Endodermal cell (in vitro differentiated cells): ENCODE measurements around the gene ABTB2. TPM values are rescaled to one million over a fixed set of nuclear protein-coding genes. Genes with fewer than 3 reads are reported as not detected.

Experiments used
- DNase-seq: peaks from one replicate; pipeline ENCODE4 v3.0.0-alpha.2; 2017
- H3K27ac ChIP-seq: 2 replicates; pipeline ENCODE4 v1.5.1; 2013; ENCODE audit warnings: mild to moderate bottlenecking, low read depth, low read length, moderate library complexity
- H3K27me3 ChIP-seq: 2 replicates; pipeline ENCODE4 v1.6.1; 2013; ENCODE audit warnings: mild to moderate bottlenecking, low read length, moderate library complexity; ENCODE audit not compliant: insufficient read depth, control insufficient read depth, poor library complexity, severe bottlenecking
- H3K36me3 ChIP-seq: 2 replicates; pipeline ENCODE4 v1.7.0; 2013; ENCODE audit warnings: mild to moderate bottlenecking, low read length, moderate library complexity; ENCODE audit not compliant: control insufficient read depth, insufficient read depth
- H3K4me1 ChIP-seq: one replicate; pipeline ENCODE4 v1.7.0; 2013; ENCODE audit warnings: low read length; ENCODE audit not compliant: control insufficient read depth, insufficient read depth
- H3K4me3 ChIP-seq: 2 replicates; pipeline ENCODE4 v1.5.1; 2013; ENCODE audit warnings: mild to moderate bottlenecking, low read length, moderate library complexity
- H3K9ac ChIP-seq: 2 replicates; pipeline ENCODE4 v1.6.1; 2013; ENCODE audit warnings: mild to moderate bottlenecking, low read length, moderate library complexity; ENCODE audit not compliant: poor library complexity, severe bottlenecking; ENCODE audit errors: extremely low read depth
- H3K9me3 ChIP-seq: 2 replicates; pipeline ENCODE4 v1.6.1; 2013; ENCODE audit warnings: mild to moderate bottlenecking, low read length, moderate library complexity; ENCODE audit not compliant: control insufficient read depth
- H3K27ac Mint-ChIP-seq: 2 replicates; pipeline ENCODE4 v1.8.0; 2020; ENCODE audit warnings: mixed read lengths
- H3K27me3 Mint-ChIP-seq: 2 replicates; pipeline ENCODE4 v1.8.0; 2021; ENCODE audit warnings: mild to moderate bottlenecking, mixed read lengths; ENCODE audit not compliant: insufficient read depth
- H3K36me3 Mint-ChIP-seq: 2 replicates; pipeline ENCODE4 v1.8.0; 2020; ENCODE audit warnings: low read depth, mixed read lengths
- H3K4me1 Mint-ChIP-seq: 2 replicates; pipeline ENCODE4 v1.8.0; 2020; ENCODE audit warnings: mixed read lengths
- H3K4me3 Mint-ChIP-seq: 2 replicates; pipeline ENCODE4 v1.8.0; 2020; ENCODE audit warnings: mild to moderate bottlenecking, moderate library complexity, mixed read lengths
- H3K9me3 Mint-ChIP-seq: 2 replicates; pipeline ENCODE4 v1.8.0; 2020; ENCODE audit warnings: mild to moderate bottlenecking, mixed read lengths
- WGBS, 2 experiments: methylation state at CpG; one replicate each; pipeline versions ENCODE4 v1.1.5 to v1.1.7; 2013; ENCODE audit warnings: missing lambda C conversion rate in 2 of 2, mixed read lengths in 1 of 2; ENCODE audit not compliant: insufficient coverage in 1 of 2, insufficient read length in 1 of 2; 5-methylcytosine and 5-hydroxymethylcytosine counted together
- total RNA-seq, 2 donors: library from RNA; stranded (reverse); fragmentation: NEBNext Ultra II Directional in 1 of 2; extraction: Animal tissue kit (Norgen Biotek cat#: 25700) in 1 of 2; gene quantifications; 2 replicates in 1 of 2; 3 replicates in 1 of 2; pipeline ENCODE4 v1.2.1, GENCODE V29; 2021
- TF ChIP-seq, protein P1 (sequence below): fragments of 200-600 bp; sonication (generic); conservative IDR thresholded peaks from 2 replicates; pipeline ENCODE4 v1.5.0; 2021; ENCODE audit warnings: antibody characterized with exemption, mild to moderate bottlenecking

Gene ABTB2
- total RNA-seq, 2 donors from 2014 or later = 2.9 to 5.2 TPM

DNA sequence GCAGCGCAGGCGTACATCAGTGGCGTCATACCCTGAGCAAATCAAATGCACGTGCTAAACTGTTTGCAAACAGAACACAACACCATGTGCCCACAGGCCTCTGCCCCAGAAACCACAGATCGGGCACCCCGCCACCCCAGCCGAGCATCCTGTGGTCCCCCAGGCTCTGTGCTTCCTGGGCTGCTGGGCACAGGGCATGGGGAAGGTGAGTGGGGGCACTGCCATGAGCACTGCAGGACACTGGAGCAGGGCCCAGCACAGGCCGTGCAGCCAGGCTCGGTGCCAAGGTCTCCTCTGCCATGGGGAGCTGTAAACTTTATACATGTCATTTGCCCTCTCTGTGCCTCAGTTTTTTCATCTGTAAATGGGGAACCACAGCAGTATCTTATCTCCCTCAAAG lies 189.8 kb downstream of the ABTB2 start:
- H3K27ac Mint-ChIP-seq = no peak overlapping the region
- H3K4me3 Mint-ChIP-seq = no peak overlapping the region
- Histone ChIP-seq H3K9me3 (no peaks in the 10 kb centered on the region), H3K27me3 (no peaks in the 10 kb centered on the region), H3K9ac (no peak overlapping the region), H3K4me3 (no peak overlapping the region), H3K27ac (no peak overlapping the region), H3K4me1 (no peaks in the 10 kb centered on the region), H3K36me3 (peaks cover 44% of the 10 kb centered on the region)
- TF ChIP-seq, protein P1, sequence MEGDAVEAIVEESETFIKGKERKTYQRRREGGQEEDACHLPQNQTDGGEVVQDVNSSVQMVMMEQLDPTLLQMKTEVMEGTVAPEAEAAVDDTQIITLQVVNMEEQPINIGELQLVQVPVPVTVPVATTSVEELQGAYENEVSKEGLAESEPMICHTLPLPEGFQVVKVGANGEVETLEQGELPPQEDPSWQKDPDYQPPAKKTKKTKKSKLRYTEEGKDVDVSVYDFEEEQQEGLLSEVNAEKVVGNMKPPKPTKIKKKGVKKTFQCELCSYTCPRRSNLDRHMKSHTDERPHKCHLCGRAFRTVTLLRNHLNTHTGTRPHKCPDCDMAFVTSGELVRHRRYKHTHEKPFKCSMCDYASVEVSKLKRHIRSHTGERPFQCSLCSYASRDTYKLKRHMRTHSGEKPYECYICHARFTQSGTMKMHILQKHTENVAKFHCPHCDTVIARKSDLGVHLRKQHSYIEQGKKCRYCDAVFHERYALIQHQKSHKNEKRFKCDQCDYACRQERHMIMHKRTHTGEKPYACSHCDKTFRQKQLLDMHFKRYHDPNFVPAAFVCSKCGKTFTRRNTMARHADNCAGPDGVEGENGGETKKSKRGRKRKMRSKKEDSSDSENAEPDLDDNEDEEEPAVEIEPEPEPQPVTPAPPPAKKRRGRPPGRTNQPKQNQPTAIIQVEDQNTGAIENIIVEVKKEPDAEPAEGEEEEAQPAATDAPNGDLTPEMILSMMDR = no peak
- no peaks in the 10 kb centered on the region for H3K9me3 Mint-ChIP-seq
- H3K27me3 Mint-ChIP-seq = peaks cover 3% of the 10 kb centered on the region
- 96 to 97% methylated on average over 7 to 9 of the region's 9 CpGs for WGBS, 2 experiments
- no peaks in the 10 kb centered on the region for H3K4me1 Mint-ChIP-seq
- no peak for DNase-seq
- peaks cover 13% of the 10 kb centered on the region for H3K36me3 Mint-ChIP-seq

DNA sequence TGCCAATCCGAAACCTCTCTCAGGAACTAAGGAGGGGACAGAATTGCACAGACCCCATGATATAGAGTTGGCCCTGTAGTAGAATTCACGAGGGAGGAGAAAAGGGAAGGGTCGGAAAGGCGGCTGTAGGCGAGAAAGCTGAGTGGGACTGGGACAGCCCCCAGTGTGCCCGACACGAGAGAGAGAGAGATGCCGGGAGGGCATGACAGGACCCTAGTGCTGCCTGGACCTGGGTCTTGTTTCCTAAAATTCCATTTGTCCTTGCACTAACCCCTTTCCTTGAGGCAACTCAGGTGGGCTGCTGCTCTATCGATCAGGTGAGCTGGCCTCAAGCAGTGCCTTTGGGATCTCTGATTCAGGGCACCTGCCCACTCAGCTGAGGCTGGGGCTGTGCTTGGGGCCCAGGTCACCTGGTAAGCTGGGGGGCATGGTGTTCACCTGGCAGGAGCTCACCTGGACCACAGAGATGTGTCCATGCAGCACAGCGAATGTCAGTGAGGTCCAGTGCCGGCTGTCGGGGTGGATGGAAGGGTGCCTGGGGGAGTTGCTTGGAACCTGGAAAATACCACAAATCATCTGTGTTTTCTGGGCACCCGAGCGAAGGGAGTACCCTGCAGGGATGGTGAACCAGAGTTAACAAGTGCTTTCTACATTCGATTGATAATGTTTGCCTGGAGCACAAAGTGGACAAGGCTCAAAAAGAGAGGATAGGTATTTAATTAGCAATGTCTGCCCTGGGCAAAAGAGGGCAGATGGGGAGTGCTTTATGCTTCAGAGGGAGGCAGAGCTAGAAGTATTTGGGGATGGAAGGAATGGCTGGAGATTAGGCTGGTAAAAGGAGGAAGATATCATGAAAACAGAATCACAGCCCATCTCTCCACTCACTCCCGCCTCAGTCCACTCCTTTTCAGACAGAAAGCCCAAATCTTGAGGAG lies 190.7 kb downstream of the ABTB2 start:
- WGBS, 2 experiments = 93 to 96% methylated on average over 12 to 16 of the region's 16 CpGs
- no peak overlapping the region for H3K27ac ChIP-seq
- Mint-ChIP-seq H3K36me3 (peaks cover 13% of the 10 kb centered on the region), H3K4me3 (no peak overlapping the region), H3K27ac (no peak overlapping the region), H3K27me3 (no peaks in the 10 kb centered on the region), H3K4me1 (no peaks in the 10 kb centered on the region), H3K9me3 (no peaks in the 10 kb centered on the region)
- no peak overlapping the region for H3K4me3 ChIP-seq
- TF ChIP-seq, protein P1 = no peak
- no peak overlapping the region for H3K9ac ChIP-seq
- H3K36me3 ChIP-seq = peaks cover 42% of the 10 kb centered on the region
- no peaks in the 10 kb centered on the region for H3K27me3 ChIP-seq
- no peak for DNase-seq
- no peaks in the 10 kb centered on the region for H3K4me1 ChIP-seq
- no peaks in the 10 kb centered on the region for H3K9me3 ChIP-seq

DNA sequence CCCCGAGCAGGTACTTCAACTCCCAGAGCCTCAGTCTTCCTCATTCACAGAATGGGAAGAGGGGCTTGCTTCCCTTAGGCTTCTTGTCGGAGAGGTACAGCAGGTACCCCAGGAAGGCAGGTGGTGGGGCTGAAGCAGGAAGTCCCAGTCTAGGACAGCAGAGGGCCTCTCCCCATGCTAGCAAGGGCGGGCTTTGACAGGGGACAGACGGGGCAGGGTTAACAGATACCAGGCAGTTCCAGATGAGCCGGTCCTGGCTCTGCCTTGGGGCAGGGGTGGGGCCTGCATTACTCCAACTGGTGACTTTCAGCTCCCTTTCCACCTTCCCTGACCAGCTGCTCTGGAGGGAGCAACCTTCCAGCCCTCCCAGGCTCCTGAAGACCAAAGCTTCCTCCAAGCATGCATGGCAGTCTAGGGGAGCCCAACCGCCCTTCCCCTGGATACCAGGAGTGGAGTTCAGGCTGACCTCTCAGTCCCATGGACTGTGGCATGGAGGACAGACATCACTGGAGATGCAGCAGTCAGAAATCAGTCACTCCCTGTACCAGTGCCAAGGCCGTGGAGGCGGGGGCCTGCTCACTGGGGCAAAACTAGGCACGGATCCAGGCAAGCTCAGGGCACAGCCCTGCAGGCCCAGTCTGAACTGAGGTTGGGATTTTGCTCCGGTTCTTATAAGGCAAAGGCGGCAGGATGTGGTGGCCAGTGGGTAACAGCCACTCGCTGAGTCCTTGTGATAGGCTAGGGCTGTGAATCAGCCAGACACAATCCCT lies 191.8 kb downstream of the ABTB2 start:
- no peak overlapping the region for H3K4me3 Mint-ChIP-seq
- Histone ChIP-seq H3K9ac (no peak overlapping the region), H3K27ac (no peak overlapping the region), H3K36me3 (peaks cover 36% of the 10 kb centered on the region), H3K27me3 (no peaks in the 10 kb centered on the region), H3K9me3 (no peaks in the 10 kb centered on the region), H3K4me3 (no peak overlapping the region), H3K4me1 (no peaks in the 10 kb centered on the region)
- peak; percentile 62 for DNase-seq
- WGBS, 2 experiments = 90% methylated on average over 9 to 12 of the region's 12 CpGs
- no peak overlapping the region for H3K27ac Mint-ChIP-seq
- H3K9me3 Mint-ChIP-seq = no peaks in the 10 kb centered on the region
- H3K4me1 Mint-ChIP-seq = no peaks in the 10 kb centered on the region
- H3K36me3 Mint-ChIP-seq = peaks cover 12% of the 10 kb centered on the region
- no peaks in the 10 kb centered on the region for H3K27me3 Mint-ChIP-seq
- TF ChIP-seq, protein P1 = peak; percentile 52
